HPDE6-E6E7 (cell line): ENCODE data around the gene RAPGEF6.
A peak's percentile ranks its signal among the peaks of the same experiment; 100 is the strongest.
"Not testable (repeated sequence)": the region's sequence is repeated elsewhere in the genome, so short reads cannot be mapped to it uniquely, and the experiment has no call there.

Experiments used
- DNase-seq: peaks from one replicate; pipeline ENCODE4 v3.0.0; 2011; ENCODE audit warnings: missing footprints; ENCODE audit errors: extremely low spot score

RAPGEF6 gene

GRCh38 chr5:131610198-131611063 is 24.6 kb downstream of the RAPGEF6 start:
- DNase-seq, result peak; percentile 29

GRCh38 chr5:131609774-131610173 is 25.3 kb downstream of the RAPGEF6 start:
- DNase-seq, result no peak

GRCh38 chr5:131608597-131608996 is 26.4 kb downstream of the RAPGEF6 start:
- no peak for DNase-seq

- DNase-seq, result no peak
Measured at GRCh38 chr5:131607903-131608540, 27.0 kb downstream of the RAPGEF6 start.

GRCh38 chr5:131607418-131607817 is 27.6 kb downstream of the RAPGEF6 start:
- no peak for DNase-seq

- no peak for DNase-seq
Measured at GRCh38 chr5:131605086-131605485, 29.9 kb downstream of the RAPGEF6 start.

GRCh38 chr5:131595088-131596033 is 39.7 kb downstream of the RAPGEF6 start:
- DNase-seq, result no peak

GRCh38 chr5:131593921-131594320 is 41.1 kb downstream of the RAPGEF6 start:
- no peak for DNase-seq

- not testable (repeated sequence) for DNase-seq
Measured at GRCh38 chr5:131593436-131593835, 41.6 kb downstream of the RAPGEF6 start.

- DNase-seq, result peak; percentile 14
Measured at GRCh38 chr5:131589510-131590348, 45.3 kb downstream of the RAPGEF6 start.

- no peak for DNase-seq
Measured at GRCh38 chr5:131587541-131587940, 47.5 kb downstream of the RAPGEF6 start.

GRCh38 chr5:131581702-131582101 is 53.3 kb downstream of the RAPGEF6 start:
- no peak for DNase-seq

GRCh38 chr5:131579917-131580671 is 54.9 kb downstream of the RAPGEF6 start:
- no peak for DNase-seq

GRCh38 chr5:131575660-131576227 is 59.3 kb downstream of the RAPGEF6 start:
- DNase-seq, result no peak

GRCh38 chr5:131571669-131572168 is 63.3 kb downstream of the RAPGEF6 start:
- no peak for DNase-seq

GRCh38 chr5:131570757-131571156 is 64.3 kb downstream of the RAPGEF6 start:
- DNase-seq, result no peak

- DNase-seq, result no peak
Measured at GRCh38 chr5:131564229-131564652, 70.8 kb downstream of the RAPGEF6 start.

GRCh38 chr5:131563434-131564228 is 71.4 kb downstream of the RAPGEF6 start:
- no peak for DNase-seq

- DNase-seq, result no peak
Measured at GRCh38 chr5:131550606-131551005, 84.4 kb downstream of the RAPGEF6 start.
